HG03457 (cell line): ENCODE measurements around the gene PERCC1.
"Not testable (repeated sequence)": the region's sequence is repeated elsewhere in the genome, so short reads cannot be mapped to it uniquely, and the experiment has no call there.

Experiments
- ATAC-seq: cut with Tn5 transposase; IDR thresholded peaks from one replicate; pipeline ENCODE4 v1.9.1; 2021; ENCODE audit warnings: moderate number of reproducible peaks; ENCODE audit not compliant: unreplicated experiment

The PERCC1 gene

GRCh38 chr16:1466054-1466453 is 35.2 kb downstream of the PERCC1 start:
- no peak for ATAC-seq

GRCh38 chr16:1466968-1467521 is 36.2 kb downstream of the PERCC1 start:
- ATAC-seq, result no peak

- no peak for ATAC-seq
These were observed 37.5 kb downstream of the PERCC1 start for GRCh38 chr16:1468426-1468810.

- ATAC-seq, result not testable (repeated sequence)
These were observed 38.3 kb downstream of the PERCC1 start for GRCh38 chr16:1469141-1469540.

GRCh38 chr16:1469693-1470201 is 38.9 kb downstream of the PERCC1 start:
- no peak for ATAC-seq

GRCh38 chr16:1470481-1471251 is 39.8 kb downstream of the PERCC1 start:
- no peak for ATAC-seq

GRCh38 chr16:1471569-1472194 is 40.8 kb downstream of the PERCC1 start:
- ATAC-seq, result no peak

GRCh38 chr16:1472974-1473373 is 42.1 kb downstream of the PERCC1 start:
- ATAC-seq, result no peak

GRCh38 chr16:1474082-1474795 is 43.4 kb downstream of the PERCC1 start:
- ATAC-seq, result peak; percentile 22

GRCh38 chr16:1474796-1475551 is 44.1 kb downstream of the PERCC1 start, which contains the start of gene CLCN7:
TSS of gene CLCN7 (minus strand) at chr16:1475028. CDS start at chr16:1474974, 54 bp downstream.
- peak; percentile 60 for ATAC-seq

GRCh38 chr16:1475552-1476114 is 44.8 kb downstream of the PERCC1 start:
- ATAC-seq, result no peak

- no peak for ATAC-seq
These were observed 46.2 kb downstream of the PERCC1 start for GRCh38 chr16:1477033-1477432.

GRCh38 chr16:1478937-1479336 is 48.1 kb downstream of the PERCC1 start:
- ATAC-seq, result not testable (repeated sequence)

GRCh38 chr16:1481906-1482835 is 51.3 kb downstream of the PERCC1 start:
- no peak for ATAC-seq
